Activated naive CD8-positive, alpha-beta T cell (primary cell): ENCODE results near the gene LNX2.

Experiments
- H3K27ac Mint-ChIP-seq: one replicate; pipeline ENCODE4 v1.8.0; 2021; ENCODE audit warnings: mixed read lengths
- H3K27me3 Mint-ChIP-seq: one replicate; pipeline ENCODE4 v1.8.0; 2021; ENCODE audit warnings: mixed read lengths
- H3K36me3 Mint-ChIP-seq: one replicate; pipeline ENCODE4 v1.8.0; 2021; ENCODE audit warnings: mixed read lengths
- H3K4me1 Mint-ChIP-seq: one replicate; pipeline ENCODE4 v1.8.0; 2021; ENCODE audit warnings: low read depth, mixed read lengths
- H3K4me3 Mint-ChIP-seq: one replicate; pipeline ENCODE4 v1.8.0; 2021; ENCODE audit warnings: mild to moderate bottlenecking, mixed read lengths
- H3K9me3 Mint-ChIP-seq: one replicate; pipeline ENCODE4 v1.8.0; 2021; ENCODE audit warnings: low read depth, mixed read lengths

Gene LNX2

GRCh38 chr13:27605610-27606200 lies 14.6 kb downstream of the LNX2 start:
- H3K4me3 Mint-ChIP-seq: no peak overlapping the region
- no peak overlapping the region for H3K27ac Mint-ChIP-seq
- peaks cover 3% of the 10 kb centered on the region for H3K36me3 Mint-ChIP-seq
- peaks cover 24% of the 10 kb centered on the region for H3K4me1 Mint-ChIP-seq
- no peaks in the 10 kb centered on the region for H3K27me3 Mint-ChIP-seq
- H3K9me3 Mint-ChIP-seq: no peaks in the 10 kb centered on the region

GRCh38 chr13:27605099-27605498 lies 15.2 kb downstream of the LNX2 start:
- H3K4me1 Mint-ChIP-seq: peaks cover 23% of the 10 kb centered on the region
- no peaks in the 10 kb centered on the region for H3K9me3 Mint-ChIP-seq
- peaks cover 3% of the 10 kb centered on the region for H3K36me3 Mint-ChIP-seq
- no peak overlapping the region for H3K4me3 Mint-ChIP-seq
- H3K27me3 Mint-ChIP-seq: no peaks in the 10 kb centered on the region
- H3K27ac Mint-ChIP-seq: no peak overlapping the region

DNA sequence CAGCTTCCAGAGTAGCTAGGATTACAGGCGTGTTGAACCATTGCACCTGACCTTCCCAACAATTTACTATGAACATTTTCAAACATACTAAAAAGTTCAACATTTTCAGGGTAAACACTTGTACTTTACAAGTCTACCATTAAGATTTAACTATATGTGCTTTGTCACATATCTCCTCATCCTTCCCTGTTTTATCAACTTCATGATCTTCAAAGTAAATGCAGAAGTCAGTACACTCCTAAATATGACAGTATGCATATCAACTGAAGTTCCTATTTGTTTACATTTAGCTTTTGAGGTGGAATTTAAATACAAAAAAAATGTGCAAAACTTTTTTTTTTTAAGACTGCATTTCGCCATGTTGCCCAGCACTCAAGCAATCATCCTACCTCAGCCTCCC lies 18.5 kb downstream of the LNX2 start:
- H3K27ac Mint-ChIP-seq: no peak overlapping the region
- H3K9me3 Mint-ChIP-seq: no peaks in the 10 kb centered on the region
- peaks cover 17% of the 10 kb centered on the region for H3K4me1 Mint-ChIP-seq
- H3K27me3 Mint-ChIP-seq: no peaks in the 10 kb centered on the region
- no peak overlapping the region for H3K4me3 Mint-ChIP-seq
- peaks cover 3% of the 10 kb centered on the region for H3K36me3 Mint-ChIP-seq

- H3K4me1 Mint-ChIP-seq: peaks cover 16% of the 10 kb centered on the region
- H3K27ac Mint-ChIP-seq: no peak overlapping the region
Observed at GRCh38 chr13:27601208-27601607, 19.1 kb downstream of the LNX2 start.

GRCh38 chr13:27600711-27601110 lies 19.6 kb downstream of the LNX2 start:
- peaks cover 13% of the 10 kb centered on the region for H3K4me1 Mint-ChIP-seq
- H3K36me3 Mint-ChIP-seq: peaks cover 3% of the 10 kb centered on the region
- no peaks in the 10 kb centered on the region for H3K9me3 Mint-ChIP-seq
- H3K4me3 Mint-ChIP-seq: no peak overlapping the region
- H3K27ac Mint-ChIP-seq: no peak overlapping the region
- H3K27me3 Mint-ChIP-seq: no peaks in the 10 kb centered on the region

More at GRCh38 chr13:27601208-27601607, 19.1 kb downstream of the LNX2 start:
- Mint-ChIP-seq H3K27me3 (no peaks in the 10 kb centered on the region), H3K9me3 (no peaks in the 10 kb centered on the region), H3K36me3 (peaks cover 3% of the 10 kb centered on the region), H3K4me3 (no peak overlapping the region)

DNA sequence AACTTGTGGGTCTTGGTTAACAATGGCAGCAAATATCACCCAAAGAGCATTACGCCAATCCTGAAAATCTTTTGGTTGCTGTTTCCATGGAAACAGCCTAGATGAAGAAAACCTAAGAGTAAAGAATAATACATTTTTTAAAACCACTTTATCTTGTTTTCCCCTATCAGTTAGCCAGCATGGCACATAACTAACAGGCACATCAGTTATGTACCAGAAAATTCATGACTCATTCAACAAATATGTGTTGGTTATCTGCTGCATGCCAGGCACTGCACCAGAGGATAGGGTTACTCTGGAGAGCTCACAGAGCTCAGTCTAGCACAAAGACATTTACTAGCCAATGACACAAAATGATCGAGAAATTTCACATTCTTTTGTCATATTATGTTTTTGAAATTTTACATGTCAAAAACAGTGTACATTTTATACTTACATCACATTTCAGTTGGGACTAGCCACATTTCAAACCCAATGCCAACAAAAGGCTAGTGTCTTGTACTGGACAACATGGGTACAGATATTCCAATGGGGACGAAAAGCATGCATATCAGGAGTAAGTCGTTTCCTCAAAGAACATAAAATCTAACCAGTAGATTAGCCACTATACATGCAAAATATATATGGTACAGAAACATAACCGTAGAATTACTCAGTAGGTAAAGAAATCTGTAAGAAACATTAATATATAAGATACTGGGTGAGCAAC lies 20.3 kb downstream of the LNX2 start:
- Mint-ChIP-seq H3K27ac (no peak overlapping the region), H3K4me3 (no peak overlapping the region), H3K4me1 (peaks cover 10% of the 10 kb centered on the region), H3K27me3 (no peaks in the 10 kb centered on the region), H3K36me3 (peaks cover 3% of the 10 kb centered on the region), H3K9me3 (no peaks in the 10 kb centered on the region)

DNA sequence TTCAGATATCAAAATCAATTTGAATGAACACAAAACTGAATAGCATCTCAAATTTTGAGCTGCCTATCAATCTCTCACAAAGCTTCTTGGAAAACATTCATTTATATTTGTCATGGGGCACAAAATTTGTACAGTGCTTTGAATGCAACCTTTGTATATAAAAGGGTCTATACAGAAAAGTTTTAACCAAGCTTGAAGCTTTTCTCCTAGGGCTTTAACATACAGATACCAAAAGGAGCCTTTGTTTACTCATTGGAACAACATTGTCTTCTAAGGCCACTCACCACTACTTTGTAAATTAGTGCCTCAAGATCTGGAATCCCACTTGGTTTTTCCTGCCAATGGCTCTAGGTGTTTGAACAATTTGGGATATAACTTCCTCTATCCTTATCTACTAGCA lies 21.2 kb downstream of the LNX2 start:
- Mint-ChIP-seq H3K4me1 (peaks cover 10% of the 10 kb centered on the region), H3K27me3 (no peaks in the 10 kb centered on the region), H3K36me3 (peaks cover 3% of the 10 kb centered on the region), H3K4me3 (no peak overlapping the region), H3K9me3 (no peaks in the 10 kb centered on the region), H3K27ac (no peak overlapping the region)

- Mint-ChIP-seq H3K4me3 (no peak overlapping the region), H3K27ac (no peak overlapping the region), H3K27me3 (no peaks in the 10 kb centered on the region), H3K36me3 (no peaks in the 10 kb centered on the region), H3K4me1 (peaks cover 5% of the 10 kb centered on the region), H3K9me3 (no peaks in the 10 kb centered on the region)
Observed at GRCh38 chr13:27595055-27595811, 25.1 kb downstream of the LNX2 start.

GRCh38 chr13:27593267-27593666 lies 27.1 kb downstream of the LNX2 start:
- peaks cover 2% of the 10 kb centered on the region for H3K4me1 Mint-ChIP-seq
- no peaks in the 10 kb centered on the region for H3K27me3 Mint-ChIP-seq
- H3K4me3 Mint-ChIP-seq: no peak overlapping the region
- H3K9me3 Mint-ChIP-seq: peaks cover 3% of the 10 kb centered on the region
- H3K27ac Mint-ChIP-seq: no peak overlapping the region
- peaks cover 5% of the 10 kb centered on the region for H3K36me3 Mint-ChIP-seq

- Mint-ChIP-seq H3K4me1 (peaks cover 5% of the 10 kb centered on the region), H3K4me3 (no peak overlapping the region), H3K36me3 (peaks cover 7% of the 10 kb centered on the region), H3K27ac (no peak overlapping the region), H3K27me3 (no peaks in the 10 kb centered on the region), H3K9me3 (peaks cover 3% of the 10 kb centered on the region)
Observed at GRCh38 chr13:27592865-27593264, 27.5 kb downstream of the LNX2 start.

GRCh38 chr13:27588405-27588804 lies 31.9 kb downstream of the LNX2 start:
- Mint-ChIP-seq H3K36me3 (peaks cover 7% of the 10 kb centered on the region), H3K27me3 (no peaks in the 10 kb centered on the region), H3K4me3 (no peak overlapping the region), H3K27ac (no peak overlapping the region), H3K4me1 (peaks cover 30% of the 10 kb centered on the region), H3K9me3 (peaks cover 3% of the 10 kb centered on the region)

DNA sequence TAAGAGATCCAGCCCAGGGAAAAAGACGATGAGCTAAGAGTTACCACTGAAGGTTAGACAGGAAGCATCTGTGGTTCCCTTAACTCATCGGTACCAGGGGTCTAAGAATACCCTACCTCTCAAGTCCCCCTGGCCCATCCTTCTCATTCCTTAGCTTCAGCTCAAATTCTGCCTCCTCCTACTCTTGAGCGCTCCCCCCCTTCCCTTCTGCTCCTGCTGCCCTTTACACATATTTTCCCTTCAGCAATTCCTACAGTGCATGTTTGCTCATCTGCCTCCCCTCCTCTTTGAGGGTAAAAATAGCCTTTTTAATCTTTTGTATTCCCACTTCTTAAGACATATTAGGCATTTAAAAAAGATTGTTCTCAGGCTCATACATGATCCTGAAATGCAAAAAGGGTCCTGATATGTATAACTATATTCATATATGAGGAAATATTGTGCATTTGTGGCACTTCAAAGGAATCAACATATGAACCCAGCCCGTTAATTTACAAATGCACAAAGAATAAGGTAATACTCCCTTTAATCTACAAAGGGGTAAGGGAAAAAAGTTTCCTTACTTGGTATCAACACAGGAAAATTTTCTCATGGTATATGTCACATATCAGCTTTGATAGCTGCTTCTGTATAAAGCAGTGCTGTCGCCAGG lies 33.1 kb downstream of the LNX2 start:
- peak overlapping the region; percentile 47 for H3K27ac Mint-ChIP-seq
- peaks cover 3% of the 10 kb centered on the region for H3K9me3 Mint-ChIP-seq

GRCh38 chr13:27583645-27584044 lies 36.7 kb downstream of the LNX2 start:
- H3K27me3 Mint-ChIP-seq: no peaks in the 10 kb centered on the region
- no peak overlapping the region for H3K27ac Mint-ChIP-seq
- peaks cover 3% of the 10 kb centered on the region for H3K36me3 Mint-ChIP-seq
- peak overlapping the region; percentile 39 for H3K4me3 Mint-ChIP-seq
- H3K9me3 Mint-ChIP-seq: no peaks in the 10 kb centered on the region
- peaks cover 36% of the 10 kb centered on the region for H3K4me1 Mint-ChIP-seq

More for the DNA sequence above, 33.1 kb downstream of the LNX2 start:
- Mint-ChIP-seq H3K4me1 (peaks cover 34% of the 10 kb centered on the region), H3K4me3 (no peak overlapping the region), H3K36me3 (peaks cover 7% of the 10 kb centered on the region), H3K27me3 (no peaks in the 10 kb centered on the region)

DNA sequence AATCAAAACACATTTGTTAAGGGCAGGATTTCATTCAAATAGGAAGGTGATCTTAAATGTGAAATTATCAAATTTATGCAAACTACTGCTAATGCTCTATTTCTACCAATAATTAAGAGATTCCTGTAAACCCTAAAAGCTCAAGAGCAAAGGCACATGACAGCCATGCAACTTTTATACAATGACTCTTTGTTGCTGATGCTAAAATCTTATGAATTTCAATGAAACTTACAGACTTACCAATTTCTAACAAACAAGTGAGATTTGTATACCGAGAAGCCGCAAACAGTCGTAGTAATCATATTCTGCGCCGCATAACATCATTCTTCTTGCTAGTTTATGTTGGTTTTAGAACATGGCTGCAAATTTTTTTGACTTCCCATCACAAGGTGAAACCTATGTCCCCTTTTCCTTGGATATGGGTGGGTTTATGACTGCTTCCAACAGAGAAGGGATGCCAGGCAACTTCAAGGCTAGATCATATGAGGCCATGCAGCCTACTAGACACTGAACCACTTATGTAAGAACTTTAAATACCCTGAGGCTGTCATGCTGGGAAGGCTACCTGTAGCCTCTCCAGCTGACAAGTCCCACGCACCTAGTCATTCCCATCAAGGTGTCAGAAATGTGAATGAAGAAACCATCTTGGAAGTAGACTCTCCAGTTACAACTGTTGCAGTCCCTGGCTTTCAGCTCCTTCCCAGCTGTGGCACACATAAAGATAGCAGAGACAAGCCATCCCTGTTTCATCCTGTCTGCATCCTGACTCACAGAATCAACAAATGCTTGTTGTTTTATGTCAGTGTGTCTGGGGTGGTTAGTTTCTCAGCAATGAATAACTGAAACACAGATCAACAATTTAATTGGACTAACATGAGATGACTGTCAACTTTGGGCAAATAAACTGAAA lies 42.0 kb downstream of the LNX2 start:
- no peak overlapping the region for H3K4me3 Mint-ChIP-seq
- no peaks in the 10 kb centered on the region for H3K27me3 Mint-ChIP-seq
- no peak overlapping the region for H3K27ac Mint-ChIP-seq
- H3K4me1 Mint-ChIP-seq: peaks cover 13% of the 10 kb centered on the region
- H3K36me3 Mint-ChIP-seq: peaks cover 12% of the 10 kb centered on the region
- no peaks in the 10 kb centered on the region for H3K9me3 Mint-ChIP-seq
